GM18517 (cell line): Measurements from ENCODE around the gene LMO3.

Experiments
- ATAC-seq: cut with Tn5 transposase; IDR thresholded peaks from one replicate; pipeline ENCODE4 v1.9.1; 2021; ENCODE audit warnings: mild to moderate bottlenecking, moderate library complexity; ENCODE audit not compliant: unreplicated experiment

LMO3 gene

GRCh38 chr12:16606117-16606200, at the start of gene LMO3:
Gene LMO3, minus strand, starts transcription at chr12:16606162. Its CDS starts 5,302 bp downstream, at chr12:16600860.
- no peak for ATAC-seq

- peak; percentile 90 for ATAC-seq
These were observed 30.6 kb upstream of the LMO3 start for GRCh38 chr12:16636435-16637055.

- ATAC-seq: no peak
These were observed 28.8 kb upstream of the LMO3 start for GRCh38 chr12:16634786-16635185.

GRCh38 chr12:16626991-16627390, 21.0 kb upstream of the LMO3 start:
- no peak for ATAC-seq

- ATAC-seq: peak; percentile 51
These were observed 16.4 kb upstream of the LMO3 start for GRCh38 chr12:16622338-16622737.

GRCh38 chr12:16619537-16619936, 13.6 kb upstream of the LMO3 start:
- no peak for ATAC-seq

GRCh38 chr12:16618256-16618655, 12.3 kb upstream of the LMO3 start:
- no peak for ATAC-seq

- ATAC-seq: no peak
These were observed 7.2 kb upstream of the LMO3 start for GRCh38 chr12:16613199-16613598.

GRCh38 chr12:16612647-16613046, 6.7 kb upstream of the LMO3 start:
- ATAC-seq: no peak

- peak; percentile 51 for ATAC-seq
These were observed 5.2 kb upstream of the LMO3 start for GRCh38 chr12:16611146-16611545.

GRCh38 chr12:16610743-16611142, 4.8 kb upstream of the LMO3 start:
- ATAC-seq: no peak

GRCh38 chr12:16610001-16610585, 4.1 kb upstream of the LMO3 start:
- ATAC-seq: no peak

- ATAC-seq: no peak
These were observed 3.1 kb upstream of the LMO3 start for GRCh38 chr12:16608946-16609539.

GRCh38 chr12:16607906-16608775, 2.2 kb upstream of the LMO3 start:
- ATAC-seq: no peak

GRCh38 chr12:16606991-16607390, 1.0 kb upstream of the LMO3 start:
- no peak for ATAC-seq

- ATAC-seq: no peak
These were observed 363 bp upstream of the LMO3 start for GRCh38 chr12:16606201-16606849.

- no peak for ATAC-seq
These were observed 283 bp downstream of the LMO3 start for GRCh38 chr12:16605642-16606116.

GRCh38 chr12:16604596-16605252, 1.2 kb downstream of the LMO3 start:
- ATAC-seq: no peak

GRCh38 chr12:16603916-16604575, 1.9 kb downstream of the LMO3 start:
- ATAC-seq: no peak

GRCh38 chr12:16603260-16603915, 2.6 kb downstream of the LMO3 start:
- ATAC-seq: no peak
